Measurements from ENCODE around the gene ARL3. TPM values are rescaled to one million over a fixed set of nuclear protein-coding genes. Genes with fewer than 3 reads are reported as not detected.

ARL3 gene
- total RNA-seq, 1 experiment from 2014 or later: 13.3 TPM

DNA sequence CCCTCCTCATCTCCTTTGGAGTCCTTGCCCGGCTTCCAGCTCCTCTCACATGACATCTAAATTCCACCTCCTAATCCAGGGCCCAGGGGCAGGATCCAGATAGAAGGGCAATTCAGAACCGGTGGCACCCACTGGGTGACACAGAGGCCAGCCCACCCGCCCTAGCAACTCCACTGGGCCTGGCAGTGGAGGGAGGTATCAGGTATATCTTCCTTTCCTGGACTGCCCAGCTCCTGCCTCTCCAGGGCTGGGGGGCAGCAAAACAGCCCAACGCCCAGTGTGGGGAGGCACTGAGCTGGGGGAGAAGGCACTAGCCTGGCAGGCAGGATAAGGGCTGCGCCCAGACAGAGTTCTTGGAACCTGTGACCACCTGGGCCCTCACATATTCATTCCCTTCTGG, 80.3 kb downstream of the ARL3 start:
- no peak overlapping the region for H3K4me3 Mint-ChIP-seq

More for the DNA sequence above, 80.3 kb downstream of the ARL3 start:
- H3K4me1 Mint-ChIP-seq: peaks cover 53% of the 10 kb centered on the region
- TF ChIP-seq, protein P1, sequence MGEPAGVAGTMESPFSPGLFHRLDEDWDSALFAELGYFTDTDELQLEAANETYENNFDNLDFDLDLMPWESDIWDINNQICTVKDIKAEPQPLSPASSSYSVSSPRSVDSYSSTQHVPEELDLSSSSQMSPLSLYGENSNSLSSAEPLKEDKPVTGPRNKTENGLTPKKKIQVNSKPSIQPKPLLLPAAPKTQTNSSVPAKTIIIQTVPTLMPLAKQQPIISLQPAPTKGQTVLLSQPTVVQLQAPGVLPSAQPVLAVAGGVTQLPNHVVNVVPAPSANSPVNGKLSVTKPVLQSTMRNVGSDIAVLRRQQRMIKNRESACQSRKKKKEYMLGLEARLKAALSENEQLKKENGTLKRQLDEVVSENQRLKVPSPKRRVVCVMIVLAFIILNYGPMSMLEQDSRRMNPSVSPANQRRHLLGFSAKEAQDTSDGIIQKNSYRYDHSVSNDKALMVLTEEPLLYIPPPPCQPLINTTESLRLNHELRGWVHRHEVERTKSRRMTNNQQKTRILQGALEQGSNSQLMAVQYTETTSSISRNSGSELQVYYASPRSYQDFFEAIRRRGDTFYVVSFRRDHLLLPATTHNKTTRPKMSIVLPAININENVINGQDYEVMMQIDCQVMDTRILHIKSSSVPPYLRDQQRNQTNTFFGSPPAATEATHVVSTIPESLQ (CRISPR knock-in tag; IDR thresholded peaks at IDR 0.05): no peak
- TF ChIP-seq ZNF121 (CRISPR knock-in tag; IDR thresholded peaks at IDR 0.05): no peak
- TF ChIP-seq, protein P2, sequence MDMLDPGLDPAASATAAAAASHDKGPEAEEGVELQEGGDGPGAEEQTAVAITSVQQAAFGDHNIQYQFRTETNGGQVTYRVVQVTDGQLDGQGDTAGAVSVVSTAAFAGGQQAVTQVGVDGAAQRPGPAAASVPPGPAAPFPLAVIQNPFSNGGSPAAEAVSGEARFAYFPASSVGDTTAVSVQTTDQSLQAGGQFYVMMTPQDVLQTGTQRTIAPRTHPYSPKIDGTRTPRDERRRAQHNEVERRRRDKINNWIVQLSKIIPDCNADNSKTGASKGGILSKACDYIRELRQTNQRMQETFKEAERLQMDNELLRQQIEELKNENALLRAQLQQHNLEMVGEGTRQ (CRISPR knock-in tag; IDR thresholded peaks at IDR 0.05): no peak
- no peak for TF ChIP-seq TCF7 (CRISPR knock-in tag; IDR thresholded peaks at IDR 0.05; ENCODE audit: low read depth)
- TF ChIP-seq, protein P3, sequence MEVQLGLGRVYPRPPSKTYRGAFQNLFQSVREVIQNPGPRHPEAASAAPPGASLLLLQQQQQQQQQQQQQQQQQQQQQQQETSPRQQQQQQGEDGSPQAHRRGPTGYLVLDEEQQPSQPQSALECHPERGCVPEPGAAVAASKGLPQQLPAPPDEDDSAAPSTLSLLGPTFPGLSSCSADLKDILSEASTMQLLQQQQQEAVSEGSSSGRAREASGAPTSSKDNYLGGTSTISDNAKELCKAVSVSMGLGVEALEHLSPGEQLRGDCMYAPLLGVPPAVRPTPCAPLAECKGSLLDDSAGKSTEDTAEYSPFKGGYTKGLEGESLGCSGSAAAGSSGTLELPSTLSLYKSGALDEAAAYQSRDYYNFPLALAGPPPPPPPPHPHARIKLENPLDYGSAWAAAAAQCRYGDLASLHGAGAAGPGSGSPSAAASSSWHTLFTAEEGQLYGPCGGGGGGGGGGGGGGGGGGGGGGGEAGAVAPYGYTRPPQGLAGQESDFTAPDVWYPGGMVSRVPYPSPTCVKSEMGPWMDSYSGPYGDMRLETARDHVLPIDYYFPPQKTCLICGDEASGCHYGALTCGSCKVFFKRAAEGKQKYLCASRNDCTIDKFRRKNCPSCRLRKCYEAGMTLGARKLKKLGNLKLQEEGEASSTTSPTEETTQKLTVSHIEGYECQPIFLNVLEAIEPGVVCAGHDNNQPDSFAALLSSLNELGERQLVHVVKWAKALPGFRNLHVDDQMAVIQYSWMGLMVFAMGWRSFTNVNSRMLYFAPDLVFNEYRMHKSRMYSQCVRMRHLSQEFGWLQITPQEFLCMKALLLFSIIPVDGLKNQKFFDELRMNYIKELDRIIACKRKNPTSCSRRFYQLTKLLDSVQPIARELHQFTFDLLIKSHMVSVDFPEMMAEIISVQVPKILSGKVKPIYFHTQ (CRISPR knock-in tag; IDR thresholded peaks at IDR 0.05): no peak
- TF ChIP-seq, protein P4, sequence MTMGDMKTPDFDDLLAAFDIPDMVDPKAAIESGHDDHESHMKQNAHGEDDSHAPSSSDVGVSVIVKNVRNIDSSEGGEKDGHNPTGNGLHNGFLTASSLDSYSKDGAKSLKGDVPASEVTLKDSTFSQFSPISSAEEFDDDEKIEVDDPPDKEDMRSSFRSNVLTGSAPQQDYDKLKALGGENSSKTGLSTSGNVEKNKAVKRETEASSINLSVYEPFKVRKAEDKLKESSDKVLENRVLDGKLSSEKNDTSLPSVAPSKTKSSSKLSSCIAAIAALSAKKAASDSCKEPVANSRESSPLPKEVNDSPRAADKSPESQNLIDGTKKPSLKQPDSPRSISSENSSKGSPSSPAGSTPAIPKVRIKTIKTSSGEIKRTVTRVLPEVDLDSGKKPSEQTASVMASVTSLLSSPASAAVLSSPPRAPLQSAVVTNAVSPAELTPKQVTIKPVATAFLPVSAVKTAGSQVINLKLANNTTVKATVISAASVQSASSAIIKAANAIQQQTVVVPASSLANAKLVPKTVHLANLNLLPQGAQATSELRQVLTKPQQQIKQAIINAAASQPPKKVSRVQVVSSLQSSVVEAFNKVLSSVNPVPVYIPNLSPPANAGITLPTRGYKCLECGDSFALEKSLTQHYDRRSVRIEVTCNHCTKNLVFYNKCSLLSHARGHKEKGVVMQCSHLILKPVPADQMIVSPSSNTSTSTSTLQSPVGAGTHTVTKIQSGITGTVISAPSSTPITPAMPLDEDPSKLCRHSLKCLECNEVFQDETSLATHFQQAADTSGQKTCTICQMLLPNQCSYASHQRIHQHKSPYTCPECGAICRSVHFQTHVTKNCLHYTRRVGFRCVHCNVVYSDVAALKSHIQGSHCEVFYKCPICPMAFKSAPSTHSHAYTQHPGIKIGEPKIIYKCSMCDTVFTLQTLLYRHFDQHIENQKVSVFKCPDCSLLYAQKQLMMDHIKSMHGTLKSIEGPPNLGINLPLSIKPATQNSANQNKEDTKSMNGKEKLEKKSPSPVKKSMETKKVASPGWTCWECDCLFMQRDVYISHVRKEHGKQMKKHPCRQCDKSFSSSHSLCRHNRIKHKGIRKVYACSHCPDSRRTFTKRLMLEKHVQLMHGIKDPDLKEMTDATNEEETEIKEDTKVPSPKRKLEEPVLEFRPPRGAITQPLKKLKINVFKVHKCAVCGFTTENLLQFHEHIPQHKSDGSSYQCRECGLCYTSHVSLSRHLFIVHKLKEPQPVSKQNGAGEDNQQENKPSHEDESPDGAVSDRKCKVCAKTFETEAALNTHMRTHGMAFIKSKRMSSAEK (CRISPR knock-in tag; IDR thresholded peaks at IDR 0.05; ENCODE audit: borderline replicate concordance): no peak
- TF ChIP-seq, protein P5, sequence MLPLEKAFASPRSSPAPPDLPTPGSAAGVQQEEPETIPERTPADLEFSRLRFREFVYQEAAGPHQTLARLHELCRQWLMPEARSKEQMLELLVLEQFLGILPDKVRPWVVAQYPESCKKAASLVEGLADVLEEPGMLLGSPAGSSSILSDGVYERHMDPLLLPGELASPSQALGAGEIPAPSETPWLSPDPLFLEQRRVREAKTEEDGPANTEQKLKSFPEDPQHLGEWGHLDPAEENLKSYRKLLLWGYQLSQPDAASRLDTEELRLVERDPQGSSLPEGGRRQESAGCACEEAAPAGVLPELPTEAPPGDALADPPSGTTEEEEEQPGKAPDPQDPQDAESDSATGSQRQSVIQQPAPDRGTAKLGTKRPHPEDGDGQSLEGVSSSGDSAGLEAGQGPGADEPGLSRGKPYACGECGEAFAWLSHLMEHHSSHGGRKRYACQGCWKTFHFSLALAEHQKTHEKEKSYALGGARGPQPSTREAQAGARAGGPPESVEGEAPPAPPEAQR (CRISPR knock-in tag; IDR thresholded peaks at IDR 0.05): no peak
- TF ChIP-seq SOX15 (CRISPR knock-in tag; IDR thresholded peaks at IDR 0.05): no peak
- TF ChIP-seq, protein P6, sequence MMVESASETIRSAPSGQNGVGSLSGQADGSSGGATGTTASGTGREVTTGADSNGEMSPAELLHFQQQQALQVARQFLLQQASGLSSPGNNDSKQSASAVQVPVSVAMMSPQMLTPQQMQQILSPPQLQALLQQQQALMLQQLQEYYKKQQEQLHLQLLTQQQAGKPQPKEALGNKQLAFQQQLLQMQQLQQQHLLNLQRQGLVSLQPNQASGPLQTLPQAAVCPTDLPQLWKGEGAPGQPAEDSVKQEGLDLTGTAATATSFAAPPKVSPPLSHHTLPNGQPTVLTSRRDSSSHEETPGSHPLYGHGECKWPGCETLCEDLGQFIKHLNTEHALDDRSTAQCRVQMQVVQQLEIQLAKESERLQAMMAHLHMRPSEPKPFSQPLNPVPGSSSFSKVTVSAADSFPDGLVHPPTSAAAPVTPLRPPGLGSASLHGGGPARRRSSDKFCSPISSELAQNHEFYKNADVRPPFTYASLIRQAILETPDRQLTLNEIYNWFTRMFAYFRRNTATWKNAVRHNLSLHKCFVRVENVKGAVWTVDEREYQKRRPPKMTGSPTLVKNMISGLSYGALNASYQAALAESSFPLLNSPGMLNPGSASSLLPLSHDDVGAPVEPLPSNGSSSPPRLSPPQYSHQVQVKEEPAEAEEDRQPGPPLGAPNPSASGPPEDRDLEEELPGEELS (CRISPR knock-in tag; IDR thresholded peaks at IDR 0.05): no peak
- TF ChIP-seq EMX1 (CRISPR knock-in tag; IDR thresholded peaks at IDR 0.05): no peak
- TF ChIP-seq, protein P7, sequence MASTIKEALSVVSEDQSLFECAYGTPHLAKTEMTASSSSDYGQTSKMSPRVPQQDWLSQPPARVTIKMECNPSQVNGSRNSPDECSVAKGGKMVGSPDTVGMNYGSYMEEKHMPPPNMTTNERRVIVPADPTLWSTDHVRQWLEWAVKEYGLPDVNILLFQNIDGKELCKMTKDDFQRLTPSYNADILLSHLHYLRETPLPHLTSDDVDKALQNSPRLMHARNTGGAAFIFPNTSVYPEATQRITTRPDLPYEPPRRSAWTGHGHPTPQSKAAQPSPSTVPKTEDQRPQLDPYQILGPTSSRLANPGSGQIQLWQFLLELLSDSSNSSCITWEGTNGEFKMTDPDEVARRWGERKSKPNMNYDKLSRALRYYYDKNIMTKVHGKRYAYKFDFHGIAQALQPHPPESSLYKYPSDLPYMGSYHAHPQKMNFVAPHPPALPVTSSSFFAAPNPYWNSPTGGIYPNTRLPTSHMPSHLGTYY (CRISPR knock-in tag; IDR thresholded peaks at IDR 0.05): no peak
- ChIA-PET CTCF (interaction anchor here (0.9 to 1.2 kb wide), 3 partner anchors 11 to 37 kb away, joined by 3 to 4 read pairs (median 3); partner anchors contain the start of gene TRIM8), POLR2A (no interaction called here)
- ATAC-seq: no peak
- H3K9me3 Mint-ChIP-seq: peaks cover 3% of the 10 kb centered on the region; the same call in 1 of the 2 replicates
- H3K27ac Mint-ChIP-seq: peak overlapping the region; percentile 49; the same call in 1 of the 2 replicates
- peaks cover 4% of the 10 kb centered on the region; the same call in 1 of the 2 replicates for H3K27me3 Mint-ChIP-seq (ENCODE audit: low read depth)
- no peak for DNase-seq (ENCODE audit: low spot score)
- H3K36me3 Mint-ChIP-seq: no peaks in the 10 kb centered on the region

Measured in WTC11 (cell line).